ENCODE measurements around the gene MCM10. TPM values are rescaled to one million over a fixed set of nuclear protein-coding genes. Genes with fewer than 3 reads are reported as not detected.
"Not testable (repeated sequence)": the region's sequence is repeated elsewhere in the genome, so short reads cannot be mapped to it uniquely, and the experiment has no call there.

Gene MCM10
- total and polyA plus RNA-seq, 9 donors = 0.20 to 1.7 (median 0.53) TPM; not detected in 2

GRCh38 chr10:13233358-13233757 lies 72.0 kb downstream of the MCM10 start:
- H3K9me3 ChIP-seq = no peaks in the 10 kb centered on the region
- intact Hi-C loops (cut with DNase I) = no loop called here
- 70 to 75% (median 73%) methylated on average over 13 to 14 of the region's 14 CpGs for WGBS, 3 donors
- no peak for TF ChIP-seq POLR2A (IDR thresholded peaks at IDR 0.05)
- TF ChIP-seq CTCF (IDR thresholded peaks at IDR 0.05) = no peak
- no peak for TF ChIP-seq EP300 (IDR thresholded peaks at IDR 0.05)
- H3K4me3 ChIP-seq = no peak overlapping the region
- DNase-seq = no peak
- no peaks in the 10 kb centered on the region for H3K27me3 ChIP-seq
- no peaks in the 10 kb centered on the region for H3K4me1 ChIP-seq (ENCODE audit: insufficient read depth)
- no peak overlapping the region for H3K27ac ChIP-seq
- no peaks in the 10 kb centered on the region for H3K36me3 ChIP-seq

GRCh38 chr10:13234172-13234571 lies 72.8 kb downstream of the MCM10 start, which contains the start of gene UCMA:
Gene UCMA, minus strand, starts transcription at chr10:13234374. Its CDS starts 116 bp downstream, at chr10:13234258.
- H3K9me3 ChIP-seq = no peaks in the 10 kb centered on the region

GRCh38 chr10:13234736-13235135 lies 73.4 kb downstream of the MCM10 start:
- H3K4me1 ChIP-seq (ENCODE audit: insufficient read depth); DNase-seq; H3K27me3 ChIP-seq; H3K9me3 ChIP-seq; H3K27ac ChIP-seq; intact Hi-C loops (cut with DNase I); H3K36me3 ChIP-seq; H3K4me3 ChIP-seq: not testable (repeated sequence)
- WGBS, 3 donors = 89 to 92% (median 90%) methylated on average over 13 of the region's 13 CpGs

More at GRCh38 chr10:13234172-13234571, 72.8 kb downstream of the MCM10 start, which contains the start of gene UCMA:
- WGBS, 3 donors = 66 to 73% (median 72%) methylated on average over 10 of the region's 10 CpGs
- no peaks in the 10 kb centered on the region for H3K27me3 ChIP-seq
- no peaks in the 10 kb centered on the region for H3K36me3 ChIP-seq
- H3K27ac ChIP-seq = no peak within 1 kb of the TSS
- no peaks in the 10 kb centered on the region for H3K4me1 ChIP-seq (ENCODE audit: insufficient read depth)
- H3K4me3 ChIP-seq = no peak within 1 kb of the TSS
- no peak for DNase-seq
- intact Hi-C loops (cut with DNase I) = no loop called here
- TF ChIP-seq POLR2A (IDR thresholded peaks at IDR 0.05) (no peak), CTCF (IDR thresholded peaks at IDR 0.05) (no peak), EP300 (IDR thresholded peaks at IDR 0.05) (no peak)

- H3K4me1 ChIP-seq (ENCODE audit: insufficient read depth) = no peaks in the 10 kb centered on the region
- H3K4me3 ChIP-seq = no peak overlapping the region
- no peaks in the 10 kb centered on the region for H3K27me3 ChIP-seq
- H3K27ac ChIP-seq = no peak overlapping the region
- 74 to 81% (median 79%) methylated on average over 8 of the region's 8 CpGs for WGBS, 3 donors
- TF ChIP-seq CTCF (IDR thresholded peaks at IDR 0.05) = no peak
- no peak for TF ChIP-seq EP300 (IDR thresholded peaks at IDR 0.05)
- no peak for TF ChIP-seq POLR2A (IDR thresholded peaks at IDR 0.05)
- intact Hi-C loops (cut with DNase I) = no loop called here
- H3K9me3 ChIP-seq = no peaks in the 10 kb centered on the region
- DNase-seq = no peak
- no peaks in the 10 kb centered on the region for H3K36me3 ChIP-seq
Observed at GRCh38 chr10:13236638-13237037, 75.3 kb downstream of the MCM10 start.

DNA sequence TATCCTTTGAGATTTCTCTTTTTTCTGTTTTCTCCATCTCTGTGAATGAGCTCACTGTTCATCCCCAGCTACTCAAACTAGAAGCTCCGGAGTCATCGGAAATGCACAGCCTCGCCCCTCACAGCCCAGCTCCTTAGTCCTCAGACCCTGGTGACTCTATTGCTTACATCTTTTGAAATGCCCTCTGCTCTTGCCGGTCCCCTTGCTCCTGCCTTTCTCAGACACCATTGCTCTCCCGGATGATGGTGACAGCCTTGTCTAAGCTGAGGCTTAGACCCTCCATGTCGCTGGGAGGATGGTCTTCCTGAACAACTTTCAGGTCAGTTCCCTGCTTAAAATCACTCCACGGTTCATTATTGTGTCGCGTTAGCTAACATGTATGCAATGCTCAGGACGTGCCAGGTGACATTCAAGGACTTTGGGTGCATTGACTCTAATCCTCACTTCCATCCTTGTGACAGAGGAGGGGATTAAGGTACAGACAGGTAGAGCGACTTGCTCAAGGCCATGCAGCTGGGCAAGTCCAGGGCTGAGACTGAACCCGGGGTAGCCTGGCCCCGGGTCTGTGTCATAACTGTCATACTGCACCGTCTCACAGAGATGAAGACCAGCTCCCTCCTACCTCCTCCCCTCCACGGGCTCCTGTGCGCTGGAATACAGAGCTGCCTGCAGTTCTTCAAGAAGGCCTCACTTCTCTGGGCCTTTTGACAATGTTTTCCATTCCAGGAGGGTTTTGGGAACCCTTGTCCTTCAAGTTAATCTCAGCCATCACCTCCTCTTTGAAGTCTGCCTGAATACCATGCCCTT lies 77.1 kb downstream of the MCM10 start:
- Histone ChIP-seq H3K27me3 (no peaks in the 10 kb centered on the region), H3K9me3 (no peaks in the 10 kb centered on the region), H3K36me3 (no peaks in the 10 kb centered on the region), H3K4me3 (no peak overlapping the region), H3K4me1 (ENCODE audit: insufficient read depth) (no peaks in the 10 kb centered on the region), H3K27ac (no peak overlapping the region)
- TF ChIP-seq POLR2A (IDR thresholded peaks at IDR 0.05) (no peak), CTCF (IDR thresholded peaks at IDR 0.05) (no peak), EP300 (IDR thresholded peaks at IDR 0.05) (no peak)
- no peak for DNase-seq
- WGBS, 3 donors = 79 to 87% (median 82%) methylated on average over 16 of the region's 16 CpGs
- intact Hi-C loops (cut with DNase I) = no loop called here
